Adipocyte (in vitro differentiated cells): ENCODE data around the gene SH3RF3.
"Not testable (repeated sequence)": the region's sequence is repeated elsewhere in the genome, so short reads cannot be mapped to it uniquely, and the experiment has no call there.

ENCODE experiments used
- DNase-seq: peaks from one replicate; pipeline ENCODE4 v3.0.0-alpha.2; 2015; ENCODE audit warnings: low read depth
- H3K27me3 ChIP-seq: replicated peaks from 2 replicates; pipeline ENCODE4 v1.7.0; 2013; ENCODE audit warnings: mild to moderate bottlenecking, low read length, moderate library complexity; ENCODE audit not compliant: control insufficient read depth, insufficient read depth
- H3K36me3 ChIP-seq: 2 replicates; pipeline ENCODE4 v1.7.0; 2013; ENCODE audit warnings: low read length, mild to moderate bottlenecking, moderate library complexity; ENCODE audit not compliant: control insufficient read depth, insufficient read depth, severe bottlenecking
- H3K4me1 ChIP-seq: 2 replicates; pipeline ENCODE4 v1.7.0; 2013; ENCODE audit warnings: mild to moderate bottlenecking, low read length, moderate library complexity; ENCODE audit not compliant: control insufficient read depth, insufficient read depth
- H3K4me3 ChIP-seq: 2 replicates; pipeline ENCODE4 v1.7.0; 2013; ENCODE audit warnings: mild to moderate bottlenecking, low read length, moderate library complexity
- H3K9ac ChIP-seq: 2 replicates; pipeline ENCODE4 v1.7.0; 2013; ENCODE audit warnings: mild to moderate bottlenecking, low read length, moderate library complexity
- H3K9me3 ChIP-seq: 2 replicates; pipeline ENCODE4 v1.7.0; 2013; ENCODE audit warnings: mild to moderate bottlenecking, low read length, moderate library complexity; ENCODE audit not compliant: control insufficient read depth

SH3RF3 gene

GRCh38 chr2:109531221-109531620 lies 402.2 kb downstream of the SH3RF3 start:
- DNase-seq: no peak
- H3K4me1 ChIP-seq: peaks cover 10% of the 10 kb centered on the region
- no peaks in the 10 kb centered on the region for H3K36me3 ChIP-seq
- H3K4me3 ChIP-seq: no peak overlapping the region
- no peak overlapping the region for H3K9ac ChIP-seq
- peaks cover 37% of the 10 kb centered on the region for H3K27me3 ChIP-seq
- H3K9me3 ChIP-seq: no peaks in the 10 kb centered on the region

DNA sequence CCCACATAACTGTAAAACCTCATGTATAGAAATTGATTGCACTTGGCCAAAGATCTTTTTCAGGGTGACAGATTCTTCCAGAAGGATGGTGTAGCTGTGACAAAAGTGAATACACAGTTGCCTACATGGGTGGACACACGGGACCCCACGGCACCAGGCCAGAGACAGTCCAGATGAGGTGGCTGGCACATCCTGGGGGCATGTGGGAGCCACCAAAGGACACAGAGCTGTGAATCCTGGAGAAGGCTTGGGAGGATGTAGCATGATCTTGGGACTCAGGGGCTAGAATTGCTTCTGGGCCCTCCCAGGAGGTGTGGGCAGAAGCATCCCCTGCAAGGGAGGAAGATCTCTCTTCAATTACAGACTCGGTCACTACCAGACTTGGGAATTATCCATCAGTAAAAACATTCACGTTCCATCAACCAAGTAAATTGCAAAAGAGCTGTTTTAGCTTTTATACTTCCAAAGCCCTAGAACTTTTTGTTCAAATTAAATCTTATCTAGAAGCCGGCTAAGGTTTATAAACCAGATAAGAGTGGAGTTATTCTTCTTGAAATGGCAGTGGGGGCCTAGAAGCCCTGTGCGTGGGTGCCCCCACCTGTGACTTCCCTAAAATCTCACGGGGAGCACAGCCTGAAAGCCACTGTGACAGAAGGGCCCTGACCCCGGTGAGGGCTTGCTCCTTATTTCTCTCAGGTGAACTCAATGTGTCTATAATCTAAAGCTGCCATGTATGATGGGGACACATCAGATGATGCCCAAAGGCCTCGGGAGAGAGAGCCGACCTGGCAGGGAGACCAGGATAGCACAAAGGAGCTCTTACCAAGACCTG lies 403.1 kb downstream of the SH3RF3 start:
- H3K9ac ChIP-seq: no peak overlapping the region
- no peak for DNase-seq
- peaks cover 37% of the 10 kb centered on the region for H3K27me3 ChIP-seq
- H3K36me3 ChIP-seq: no peaks in the 10 kb centered on the region
- H3K4me1 ChIP-seq: peaks cover 10% of the 10 kb centered on the region
- no peaks in the 10 kb centered on the region for H3K9me3 ChIP-seq
- no peak overlapping the region for H3K4me3 ChIP-seq

DNA sequence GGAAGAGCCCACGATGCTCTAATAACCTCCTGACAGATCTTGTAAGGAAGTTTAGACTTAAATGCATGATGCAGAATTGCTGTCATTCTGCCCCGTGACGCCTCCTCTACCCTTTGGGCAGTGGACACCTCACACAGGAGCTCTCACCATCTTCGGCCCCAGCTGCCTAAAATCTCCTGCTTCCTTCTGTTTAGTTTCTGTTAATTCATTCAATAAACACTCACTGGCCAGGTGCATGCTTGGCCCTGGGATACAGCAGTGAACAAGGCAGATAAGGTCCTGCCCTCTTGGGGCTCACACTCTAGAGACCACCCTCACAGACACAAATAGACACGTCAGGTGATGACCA lies 403.7 kb downstream of the SH3RF3 start:
- Histone ChIP-seq H3K9ac (no peak overlapping the region), H3K4me3 (no peak overlapping the region), H3K9me3 (no peaks in the 10 kb centered on the region), H3K36me3 (no peaks in the 10 kb centered on the region), H3K4me1 (peaks cover 10% of the 10 kb centered on the region), H3K27me3 (peaks cover 37% of the 10 kb centered on the region)
- DNase-seq: no peak

GRCh38 chr2:109533823-109534222 lies 404.8 kb downstream of the SH3RF3 start:
- peaks cover 37% of the 10 kb centered on the region for H3K27me3 ChIP-seq
- no peak overlapping the region for H3K9ac ChIP-seq
- no peaks in the 10 kb centered on the region for H3K36me3 ChIP-seq
- DNase-seq: no peak
- peaks cover 10% of the 10 kb centered on the region for H3K4me1 ChIP-seq
- no peaks in the 10 kb centered on the region for H3K9me3 ChIP-seq
- H3K4me3 ChIP-seq: no peak overlapping the region

DNA sequence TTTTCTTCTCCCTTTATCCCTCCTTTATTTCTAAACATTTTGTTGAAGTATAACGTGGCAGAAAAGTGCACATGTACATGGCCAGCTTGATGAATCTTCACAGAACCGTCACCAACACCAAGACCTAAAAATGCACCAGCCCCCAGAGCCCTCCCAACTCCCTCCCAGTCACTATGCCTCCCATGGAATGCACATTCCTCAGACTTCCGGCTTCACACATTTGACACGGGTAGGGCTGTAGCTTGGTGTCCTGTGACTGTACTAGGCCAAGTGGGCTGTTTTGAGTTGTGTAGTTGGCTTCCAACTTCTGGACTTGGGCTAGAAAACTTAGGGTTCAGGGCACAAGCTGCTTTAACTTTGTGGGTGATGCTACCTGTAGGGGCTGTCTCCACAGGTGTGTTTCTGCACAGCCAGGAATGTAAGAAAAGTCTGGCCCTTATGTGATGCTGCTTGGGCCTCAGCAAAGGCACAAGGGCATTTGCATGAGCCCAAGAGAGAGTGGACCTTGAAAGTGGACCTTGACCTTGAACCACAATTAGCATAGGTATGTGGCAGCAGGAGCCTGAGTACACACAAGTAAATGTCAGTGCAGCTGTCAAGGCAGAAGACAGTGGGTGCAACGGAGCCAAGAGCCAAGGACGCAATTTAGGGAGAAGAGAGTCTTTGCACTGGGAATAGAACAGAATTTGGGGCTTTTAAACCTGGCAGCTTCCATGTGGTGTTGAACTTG lies 406.4 kb downstream of the SH3RF3 start:
- Histone ChIP-seq H3K4me3 (no peak overlapping the region), H3K4me1 (no peaks in the 10 kb centered on the region), H3K9ac (no peak overlapping the region), H3K9me3 (no peaks in the 10 kb centered on the region), H3K27me3 (peaks cover 37% of the 10 kb centered on the region), H3K36me3 (no peaks in the 10 kb centered on the region)
- DNase-seq: no peak

GRCh38 chr2:109536556-109536955 lies 407.6 kb downstream of the SH3RF3 start:
- not testable (repeated sequence) for H3K36me3 ChIP-seq, DNase-seq, H3K4me3 ChIP-seq, H3K9ac ChIP-seq, H3K4me1 ChIP-seq, H3K9me3 ChIP-seq
- peaks cover 27% of the 10 kb centered on the region for H3K27me3 ChIP-seq

DNA sequence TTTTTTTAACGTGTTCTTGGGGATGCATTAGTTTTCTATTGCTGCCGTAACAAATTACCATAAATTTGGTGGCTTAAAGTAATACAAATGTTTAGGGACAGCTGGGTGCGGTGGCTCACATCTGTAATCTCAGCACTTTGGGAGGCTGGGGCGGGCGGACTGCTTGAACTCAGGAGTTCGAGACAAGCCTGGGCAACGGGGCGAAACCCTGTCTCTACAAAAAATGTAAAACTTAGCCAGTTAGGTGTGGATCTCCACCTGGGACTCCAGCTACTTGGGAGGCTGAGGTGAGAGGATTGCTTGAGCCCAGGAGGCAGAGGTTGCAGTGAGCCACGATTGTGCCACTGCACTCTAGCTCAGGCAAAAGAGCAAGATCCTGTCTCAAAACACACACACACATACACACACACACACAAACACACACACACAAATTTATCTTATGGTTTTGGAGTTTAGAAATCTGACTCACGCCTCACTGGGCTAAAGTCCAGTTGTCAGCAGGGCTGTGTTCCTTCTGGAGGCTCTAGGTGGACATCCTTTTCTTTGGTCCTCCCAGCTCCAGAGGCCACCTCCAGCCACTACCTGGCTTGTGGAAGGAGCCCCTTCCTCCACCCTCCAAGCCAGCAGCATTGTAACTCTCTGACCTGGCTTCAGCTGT lies 408.7 kb downstream of the SH3RF3 start:
- H3K4me3 ChIP-seq: no peak overlapping the region
- DNase-seq: no peak
- peaks cover 8% of the 10 kb centered on the region for H3K36me3 ChIP-seq
- no peaks in the 10 kb centered on the region for H3K4me1 ChIP-seq
- peaks cover 23% of the 10 kb centered on the region for H3K27me3 ChIP-seq
- no peaks in the 10 kb centered on the region for H3K9me3 ChIP-seq
- H3K9ac ChIP-seq: no peak overlapping the region

DNA sequence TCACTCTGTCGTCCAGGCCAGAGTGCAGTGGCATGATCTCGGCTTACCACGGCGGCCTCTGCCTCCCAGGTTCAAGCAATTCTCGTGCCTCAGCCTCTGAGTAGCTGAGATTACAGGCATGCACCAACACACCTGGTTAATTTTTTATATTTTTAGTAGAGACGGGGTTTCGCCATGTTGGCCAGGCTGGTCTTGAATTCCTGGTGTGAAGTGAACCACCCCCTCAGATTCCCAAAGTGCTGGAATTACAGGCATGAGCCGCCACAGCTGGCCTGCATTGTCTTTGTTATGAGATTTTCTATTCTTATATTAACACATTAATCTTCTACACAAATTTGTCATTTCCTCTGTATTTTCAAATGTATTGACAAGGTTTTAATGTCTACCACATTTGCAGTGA lies 409.5 kb downstream of the SH3RF3 start:
- no peak for DNase-seq
- Histone ChIP-seq H3K4me3 (no peak overlapping the region), H3K27me3 (peaks cover 16% of the 10 kb centered on the region), H3K9me3 (no peaks in the 10 kb centered on the region), H3K9ac (no peak overlapping the region), H3K36me3 (peaks cover 11% of the 10 kb centered on the region), H3K4me1 (no peaks in the 10 kb centered on the region)

- Histone ChIP-seq H3K4me1 (no peaks in the 10 kb centered on the region), H3K27me3 (no peaks in the 10 kb centered on the region)
Observed at GRCh38 chr2:109542384-109542783, 413.4 kb downstream of the SH3RF3 start.

DNA sequence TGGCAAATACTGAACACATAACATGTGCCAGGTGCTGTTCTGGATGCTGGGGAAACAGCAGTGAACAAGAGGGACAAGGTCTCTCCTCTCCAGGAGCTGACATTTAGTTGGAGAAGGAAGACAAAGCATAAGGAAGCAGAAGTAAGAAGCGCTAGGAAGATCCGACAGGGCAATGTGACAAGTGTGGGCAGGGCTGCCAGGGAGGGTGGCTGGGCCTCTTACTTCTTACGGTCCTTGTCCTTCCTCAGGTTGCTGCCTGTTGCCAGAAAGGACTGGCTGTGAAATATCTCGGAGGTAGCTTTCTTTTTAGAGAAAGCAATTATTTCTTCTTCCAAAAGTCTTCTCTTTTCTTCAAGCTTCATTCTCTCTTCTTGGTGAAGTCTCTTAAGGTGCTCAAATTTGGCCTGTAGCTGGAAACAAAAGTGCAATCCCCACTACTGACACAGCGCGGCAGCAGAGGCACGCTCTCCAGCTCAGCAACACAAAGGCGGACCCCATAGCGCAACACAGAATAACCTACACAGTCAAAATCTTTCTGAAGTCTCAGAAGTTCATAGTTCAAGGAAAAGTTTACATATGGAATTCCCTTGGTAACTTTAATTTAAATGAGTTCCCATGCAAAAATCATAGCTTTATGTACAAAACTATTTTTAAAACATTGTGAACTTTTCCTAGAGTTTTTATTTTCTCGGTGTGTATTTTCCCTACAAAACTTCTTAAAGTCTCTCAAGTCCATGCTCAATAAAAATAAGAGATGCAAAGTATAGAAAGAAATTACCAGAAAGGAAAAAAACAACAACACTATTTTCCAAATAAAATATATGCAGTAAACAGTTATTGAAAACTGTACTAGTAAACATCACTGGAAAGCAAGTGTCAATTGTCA lies 417.1 kb downstream of the SH3RF3 start:
- no peak overlapping the region for H3K9ac ChIP-seq
- peak; percentile 85 for DNase-seq
- peaks cover 26% of the 10 kb centered on the region for H3K36me3 ChIP-seq
- H3K4me3 ChIP-seq: no peak overlapping the region
- no peaks in the 10 kb centered on the region for H3K27me3 ChIP-seq
- H3K9me3 ChIP-seq: no peaks in the 10 kb centered on the region
- no peaks in the 10 kb centered on the region for H3K4me1 ChIP-seq

More at GRCh38 chr2:109542384-109542783, 413.4 kb downstream of the SH3RF3 start:
- Histone ChIP-seq H3K9ac (no peak overlapping the region), H3K9me3 (no peaks in the 10 kb centered on the region), H3K4me3 (no peak overlapping the region), H3K36me3 (peaks cover 26% of the 10 kb centered on the region)
- no peak for DNase-seq
